ENCODE measurements around the gene TSPAN7.

DNA sequence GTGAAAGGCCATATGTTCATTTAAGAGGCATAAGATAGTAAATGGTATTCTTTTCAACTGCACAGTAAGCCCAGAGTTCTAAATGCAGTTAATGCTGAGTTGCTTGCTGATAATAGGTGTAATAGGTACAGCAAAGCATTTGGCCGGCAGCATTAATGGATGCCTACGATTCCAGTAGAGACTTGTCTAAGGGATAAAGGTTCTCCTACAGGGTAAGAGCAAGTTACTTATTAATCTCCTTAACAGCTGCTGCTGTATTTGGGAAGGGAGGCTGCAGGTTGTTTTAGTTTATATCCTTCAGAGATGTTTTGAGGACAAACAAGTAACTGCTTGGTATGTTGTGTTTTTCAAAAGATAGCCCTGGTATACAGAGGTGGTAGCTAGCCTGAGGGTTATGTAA is 16.8 kb downstream of the TSPAN7 start:
- no peak for TF ChIP-seq EP300 (IDR thresholded peaks at IDR 0.05)
- no peak for TF ChIP-seq TFCP2L1 (CRISPR knock-in tag; IDR thresholded peaks at IDR 0.05)

Data from A549 (cell line).